ENCODE results near the gene TEX264.

- TF ChIP-seq POLR2A (IDR thresholded peaks at IDR 0.05) (no peak), CTCF (IDR thresholded peaks at IDR 0.05) (no peak)
Measured at GRCh38 chr3:51712963-51713362, 41.9 kb downstream of the TEX264 start.
